C4-2B (cell line): ENCODE results near the gene PRCD.

Source experiments
- H3K27ac ChIP-seq: fragments of 450-650 bp; 2 replicates; pipeline ENCODE4 v1.5.1; 2017
- CTCF ChIP-seq: fragments of 450-650 bp; conservative IDR thresholded peaks from 2 replicates; pipeline ENCODE4 v1.5.1; 2017; ENCODE audit warnings: mild to moderate bottlenecking
- ZFX ChIP-seq: fragments of 450-650 bp; IDR thresholded peaks from 2 replicates; pipeline ENCODE4 v1.6.1; 2017

PRCD gene

GRCh38 chr17:76573096-76573495 lies 33.3 kb downstream of the PRCD start:
- no peak overlapping the region for H3K27ac ChIP-seq
- TF ChIP-seq CTCF, result no peak
- TF ChIP-seq ZFX, result no peak

DNA sequence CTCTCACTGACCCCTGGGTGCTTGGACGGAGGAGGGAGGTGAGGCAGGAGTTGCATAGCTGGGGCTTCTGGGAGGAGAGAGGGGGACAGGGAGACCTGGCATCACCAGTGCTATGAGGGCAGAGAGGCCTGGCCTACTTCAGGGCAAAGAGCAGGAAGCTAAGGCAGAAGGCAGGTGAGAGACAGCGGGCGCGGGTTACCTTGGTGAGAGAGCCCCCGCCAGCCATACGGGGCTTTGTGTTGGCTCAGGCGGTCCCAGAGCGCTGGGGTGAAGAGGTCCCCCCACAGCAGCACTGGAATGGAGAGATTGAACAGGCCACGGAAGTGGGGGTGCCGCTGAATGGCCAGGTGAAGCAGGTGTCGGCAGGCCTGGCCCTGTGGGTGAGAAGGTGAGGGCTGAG lies 34.3 kb downstream of the PRCD start:
- no peak overlapping the region for H3K27ac ChIP-seq
- TF ChIP-seq ZFX, result no peak
- TF ChIP-seq CTCF, result no peak

GRCh38 chr17:76575570-76575969 lies 35.7 kb downstream of the PRCD start:
- no peak overlapping the region for H3K27ac ChIP-seq
- TF ChIP-seq ZFX (no peak), CTCF (no peak)

- no peak overlapping the region for H3K27ac ChIP-seq
Observed at GRCh38 chr17:76576189-76576588, 36.3 kb downstream of the PRCD start.

DNA sequence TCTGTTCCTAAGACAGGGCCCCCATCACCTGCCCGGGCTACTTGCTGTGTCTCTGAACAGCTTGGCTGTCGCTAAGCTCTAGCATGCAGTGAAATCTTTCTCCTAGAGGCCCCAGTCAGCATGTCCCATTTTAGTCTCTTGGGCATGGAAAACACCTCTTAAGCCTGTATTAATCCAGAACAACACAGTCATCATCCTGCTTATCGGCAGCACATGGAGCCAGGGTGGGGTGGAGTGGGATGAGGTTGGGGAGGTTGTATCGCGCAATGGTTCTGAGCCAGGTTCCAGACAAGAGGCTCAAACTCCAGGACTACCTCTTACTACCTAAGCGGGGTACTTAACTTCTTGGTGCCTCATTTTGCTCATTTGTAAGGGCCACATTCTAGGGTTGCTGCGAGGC lies 38.0 kb downstream of the PRCD start:
- H3K27ac ChIP-seq, result no peak overlapping the region
- TF ChIP-seq CTCF, result no peak
- TF ChIP-seq ZFX, result no peak

More at GRCh38 chr17:76576189-76576588, 36.3 kb downstream of the PRCD start:
- no peak for TF ChIP-seq ZFX
- no peak for TF ChIP-seq CTCF

GRCh38 chr17:76578376-76578775 lies 38.5 kb downstream of the PRCD start:
- no peak overlapping the region for H3K27ac ChIP-seq
- no peak for TF ChIP-seq CTCF
- TF ChIP-seq ZFX, result no peak

DNA sequence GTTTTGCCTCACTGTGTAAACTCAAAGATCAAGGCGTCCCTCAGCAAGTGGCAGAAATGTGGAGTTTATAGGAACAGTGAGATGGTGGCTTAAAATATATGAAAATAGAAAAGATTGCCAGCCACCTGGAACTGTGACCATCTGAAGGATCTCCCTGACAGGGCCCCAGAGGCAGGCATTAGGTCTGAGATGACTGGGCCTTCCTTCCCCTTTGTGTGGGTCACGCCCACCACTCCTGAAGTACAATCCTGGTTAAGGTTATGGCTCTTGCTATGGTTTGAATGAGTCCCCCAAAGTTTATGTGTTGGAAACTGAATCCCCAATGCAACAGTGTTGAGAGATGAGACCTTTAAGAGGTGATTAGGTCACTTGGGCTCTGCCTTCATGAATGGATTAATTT lies 39.4 kb downstream of the PRCD start:
- no peak for TF ChIP-seq ZFX
- TF ChIP-seq CTCF, result no peak
- H3K27ac ChIP-seq, result no peak overlapping the region
